Cardiac muscle cell (in vitro differentiated cells and primary cell): Measurements from ENCODE around the gene ADCY4. TPM values are rescaled to one million over a fixed set of nuclear protein-coding genes. Genes with fewer than 3 reads are reported as not detected.

Source experiments
- DNase-seq, 2 donors: peaks; one replicate each; pipeline versions ENCODE4 v3.0.0 to v3.0.0-alpha.2; 2010 to 2017; ENCODE audit warnings: low read depth in 1 of 2, low spot score in 1 of 2
- H3K27ac ChIP-seq: fragments of 200-600 bp; sonication (generic); 2 replicates; pipeline ENCODE4 v1.5.1; 2016
- H3K27me3 ChIP-seq: fragments of 200-600 bp; sonication (generic); 2 replicates; pipeline ENCODE4 v1.6.0; 2016; ENCODE audit warnings: control low read depth
- H3K36me3 ChIP-seq: fragments of 200-600 bp; sonication (generic); 2 replicates; pipeline ENCODE4 v1.5.1; 2016; ENCODE audit warnings: control low read depth
- H3K4me1 ChIP-seq: fragments of 200-600 bp; sonication (generic); 2 replicates; pipeline ENCODE4 v1.8.1; 2017; ENCODE audit warnings: low read depth, mild to moderate bottlenecking, mixed run types
- H3K4me3 ChIP-seq: fragments of 200-600 bp; sonication (generic); 2 replicates; pipeline ENCODE4 v1.5.1; 2016; ENCODE audit warnings: mild to moderate bottlenecking
- H3K9me3 ChIP-seq: fragments of 200-600 bp; sonication (generic); 2 replicates; pipeline ENCODE4 v1.5.1; 2017; ENCODE audit warnings: low read depth, mild to moderate bottlenecking, control low read depth
- polyA plus RNA-seq: library from polyadenylated mRNA; unstranded; fragments of >200 nt; fragmentation: Nextera tagmentation; extraction: Ambion mirVana; gene quantifications from 2 replicates; pipeline ENCODE4 v1.2.1, GENCODE V29; 2016
- total RNA-seq: library from RNA; depleted of rRNA; stranded (reverse); fragments of >200 nt; gene quantifications from 2 replicates; pipeline ENCODE4 v1.2.3, GENCODE V29; 2016
- TF ChIP-seq, protein P1 (sequence below): IDR thresholded peaks from 2 replicates; pipeline ENCODE4 v1.5.1; 2012; ENCODE audit warnings: low read depth, mild to moderate bottlenecking, low read length

Gene ADCY4
- total and polyA plus RNA-seq, 2 experiments from 2014 or later: 1.5 TPM; not detected in 1

DNA sequence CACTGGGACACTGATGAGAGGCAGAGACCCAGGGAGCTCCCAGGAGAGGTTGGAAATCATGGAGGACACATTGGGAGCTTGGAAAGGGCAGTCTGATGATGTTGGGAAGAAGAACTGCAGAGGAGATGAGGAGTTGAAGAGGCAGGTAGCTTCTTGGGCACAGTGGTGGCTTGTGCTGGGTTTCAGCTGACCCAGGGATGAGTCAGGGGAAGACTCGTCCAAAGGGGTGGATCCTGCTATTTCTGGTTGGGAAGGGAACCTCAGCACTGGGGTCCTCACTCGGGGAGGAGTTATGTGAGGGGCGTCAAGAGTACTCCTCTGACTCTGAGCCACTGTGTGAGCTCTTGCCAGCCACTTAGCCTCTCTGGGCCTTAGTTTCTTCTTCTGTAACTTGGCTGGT, 11.5 kb downstream of the ADCY4 start:
- DNase-seq: no peak
- Histone ChIP-seq H3K27me3 (no peaks in the 10 kb centered on the region), H3K4me3 (no peak overlapping the region), H3K4me1 (peaks cover 7% of the 10 kb centered on the region), H3K36me3 (no peaks in the 10 kb centered on the region), H3K9me3 (no peaks in the 10 kb centered on the region), H3K27ac (no peak overlapping the region)
- TF ChIP-seq, protein P1, sequence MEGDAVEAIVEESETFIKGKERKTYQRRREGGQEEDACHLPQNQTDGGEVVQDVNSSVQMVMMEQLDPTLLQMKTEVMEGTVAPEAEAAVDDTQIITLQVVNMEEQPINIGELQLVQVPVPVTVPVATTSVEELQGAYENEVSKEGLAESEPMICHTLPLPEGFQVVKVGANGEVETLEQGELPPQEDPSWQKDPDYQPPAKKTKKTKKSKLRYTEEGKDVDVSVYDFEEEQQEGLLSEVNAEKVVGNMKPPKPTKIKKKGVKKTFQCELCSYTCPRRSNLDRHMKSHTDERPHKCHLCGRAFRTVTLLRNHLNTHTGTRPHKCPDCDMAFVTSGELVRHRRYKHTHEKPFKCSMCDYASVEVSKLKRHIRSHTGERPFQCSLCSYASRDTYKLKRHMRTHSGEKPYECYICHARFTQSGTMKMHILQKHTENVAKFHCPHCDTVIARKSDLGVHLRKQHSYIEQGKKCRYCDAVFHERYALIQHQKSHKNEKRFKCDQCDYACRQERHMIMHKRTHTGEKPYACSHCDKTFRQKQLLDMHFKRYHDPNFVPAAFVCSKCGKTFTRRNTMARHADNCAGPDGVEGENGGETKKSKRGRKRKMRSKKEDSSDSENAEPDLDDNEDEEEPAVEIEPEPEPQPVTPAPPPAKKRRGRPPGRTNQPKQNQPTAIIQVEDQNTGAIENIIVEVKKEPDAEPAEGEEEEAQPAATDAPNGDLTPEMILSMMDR: no peak

DNA sequence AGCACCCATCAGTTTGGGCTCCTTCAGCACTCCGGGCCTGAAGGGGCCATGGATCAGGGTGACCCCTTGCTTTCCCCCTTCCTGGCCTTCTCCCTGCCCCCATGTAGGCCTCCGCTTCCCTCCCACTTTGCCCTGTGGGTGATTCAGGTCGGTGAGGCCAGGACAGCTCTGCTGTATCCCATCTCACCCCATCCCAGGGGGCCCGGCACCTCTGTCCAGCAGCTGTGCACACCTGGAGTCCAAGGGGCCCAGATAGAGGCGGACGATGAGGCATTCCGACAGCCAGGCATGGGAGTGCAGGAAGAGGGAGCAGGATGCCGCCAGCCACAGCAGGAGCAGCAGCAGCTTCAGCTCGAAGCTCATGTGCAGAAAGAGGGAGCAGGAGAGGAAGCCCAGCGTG, 12.2 kb downstream of the ADCY4 start:
- no peak for DNase-seq
- no peak overlapping the region for H3K4me3 ChIP-seq
- peaks cover 7% of the 10 kb centered on the region for H3K4me1 ChIP-seq
- H3K27me3 ChIP-seq: no peaks in the 10 kb centered on the region
- TF ChIP-seq, protein P1: no peak
- H3K27ac ChIP-seq: no peak overlapping the region
- no peaks in the 10 kb centered on the region for H3K36me3 ChIP-seq
- H3K9me3 ChIP-seq: no peaks in the 10 kb centered on the region

DNA sequence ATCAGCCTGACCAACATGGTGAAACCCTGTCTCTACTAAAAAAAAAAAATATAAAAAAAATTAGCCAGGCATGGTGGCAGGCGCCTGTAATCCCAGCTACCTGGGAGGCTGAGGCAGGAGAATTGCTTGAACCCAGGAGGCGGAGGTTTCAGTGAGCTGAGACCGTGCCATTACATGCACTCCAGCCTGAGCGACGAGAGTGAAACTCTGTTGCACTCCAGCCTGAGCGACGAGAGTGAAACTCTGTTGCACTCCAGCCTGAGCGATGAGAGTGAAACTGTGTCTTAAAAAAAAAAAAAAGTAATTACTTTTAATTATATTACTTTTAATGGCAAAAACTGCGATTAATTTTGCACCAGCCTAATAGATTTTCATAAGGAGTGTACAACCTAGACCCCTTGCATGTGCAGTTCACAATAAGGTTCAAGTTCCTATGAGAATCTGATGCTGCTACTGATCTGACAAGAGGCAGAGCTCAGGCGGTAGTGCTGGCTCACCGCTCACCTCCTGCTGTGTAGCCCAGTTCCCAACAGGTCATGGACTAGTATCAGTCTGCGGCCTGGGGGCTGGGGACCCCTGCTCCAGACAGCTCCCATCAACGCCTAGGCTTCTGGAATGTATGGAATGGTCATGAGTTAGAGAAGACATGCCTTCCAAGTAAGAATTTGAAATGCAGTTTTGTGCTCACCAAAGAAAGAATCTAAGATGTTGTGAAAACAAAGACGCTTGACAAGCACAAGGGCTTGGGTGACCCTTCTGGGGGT, 13.5 kb downstream of the ADCY4 start:
- peaks cover 7% of the 10 kb centered on the region for H3K4me1 ChIP-seq
- H3K4me3 ChIP-seq: no peak overlapping the region
- peak in 1 of 2 donors; percentile 44 for DNase-seq
- H3K27ac ChIP-seq: no peak overlapping the region
- H3K9me3 ChIP-seq: no peaks in the 10 kb centered on the region
- TF ChIP-seq, protein P1: no peak
- H3K27me3 ChIP-seq: no peaks in the 10 kb centered on the region
- no peaks in the 10 kb centered on the region for H3K36me3 ChIP-seq

DNA sequence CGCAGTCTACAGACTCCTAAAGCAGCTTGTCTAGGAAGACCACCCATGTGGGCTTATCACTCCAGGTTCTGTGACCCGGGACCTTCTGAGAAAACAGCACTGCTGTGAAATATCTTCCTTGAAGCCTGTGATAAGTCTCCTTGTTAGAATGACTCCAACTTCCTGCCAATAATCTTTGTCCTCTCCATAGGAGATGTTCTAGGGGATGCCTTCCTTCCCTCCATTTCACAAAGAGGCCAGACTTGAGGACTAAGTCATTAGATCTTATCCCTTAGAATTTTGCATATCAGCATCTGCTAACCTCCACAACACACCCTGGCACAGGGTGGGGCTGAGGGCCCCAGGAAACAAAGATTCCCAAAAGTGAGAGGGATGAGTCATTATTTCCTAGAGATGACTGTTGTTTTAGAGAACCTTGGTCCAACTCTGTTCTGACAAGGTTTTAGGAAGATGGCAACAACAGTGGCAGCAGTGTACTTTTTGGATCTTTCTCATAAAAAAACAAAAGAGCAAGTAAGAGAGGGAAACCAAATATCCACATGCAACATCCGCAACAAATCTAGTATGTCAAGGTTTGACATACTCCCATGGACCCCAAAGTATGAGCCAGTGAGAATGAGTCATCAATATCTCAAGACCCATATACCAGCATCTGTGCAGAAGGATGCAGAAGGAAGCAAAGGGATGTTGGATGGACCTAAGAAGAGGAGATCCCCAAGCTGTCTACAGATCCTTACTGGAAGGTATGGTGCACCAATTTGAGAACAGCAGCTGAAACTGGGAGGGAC, 17.5 kb downstream of the ADCY4 start:
- no peaks in the 10 kb centered on the region for H3K36me3 ChIP-seq
- H3K9me3 ChIP-seq: no peaks in the 10 kb centered on the region
- H3K4me1 ChIP-seq: peaks cover 7% of the 10 kb centered on the region
- peak in 1 of 2 donors; percentile 25 for DNase-seq
- no peak overlapping the region for H3K27ac ChIP-seq
- H3K27me3 ChIP-seq: no peaks in the 10 kb centered on the region
- no peak overlapping the region for H3K4me3 ChIP-seq
- TF ChIP-seq, protein P1: no peak

DNA sequence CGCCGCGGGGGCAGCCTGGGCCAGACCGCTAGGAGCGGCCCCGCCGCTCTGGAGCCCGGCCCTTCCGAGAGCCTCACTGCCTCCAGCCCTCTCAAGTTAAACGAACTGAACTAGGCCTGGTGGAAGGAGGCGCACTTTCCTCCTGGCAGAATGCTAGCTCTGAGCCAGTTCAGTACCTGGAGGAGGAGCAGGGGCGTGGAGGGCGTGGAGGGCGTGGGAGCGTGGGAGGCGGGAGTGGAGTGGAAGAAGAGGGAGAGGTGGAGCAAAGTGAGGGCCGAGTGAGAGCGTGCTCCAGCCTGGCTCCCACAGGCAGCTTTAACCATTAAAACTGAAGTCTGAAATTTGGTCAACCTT, 18.3 kb downstream of the ADCY4 start:
- Histone ChIP-seq H3K4me3 (no peak overlapping the region), H3K27ac (no peak overlapping the region), H3K27me3 (no peaks in the 10 kb centered on the region), H3K36me3 (no peaks in the 10 kb centered on the region), H3K4me1 (peaks cover 2% of the 10 kb centered on the region), H3K9me3 (no peaks in the 10 kb centered on the region)
- TF ChIP-seq, protein P1: no peak
- no peak for DNase-seq
